ENCODE data around the gene PDE3B. TPM values are rescaled to one million over a fixed set of nuclear protein-coding genes. Genes with fewer than 3 reads are reported as not detected.
"Not testable (repeated sequence)": the region's sequence is repeated elsewhere in the genome, so short reads cannot be mapped to it uniquely, and the experiment has no call there.

The PDE3B gene
- total RNA-seq, 1 donor from 2014 or later, result 20.4 TPM

DNA sequence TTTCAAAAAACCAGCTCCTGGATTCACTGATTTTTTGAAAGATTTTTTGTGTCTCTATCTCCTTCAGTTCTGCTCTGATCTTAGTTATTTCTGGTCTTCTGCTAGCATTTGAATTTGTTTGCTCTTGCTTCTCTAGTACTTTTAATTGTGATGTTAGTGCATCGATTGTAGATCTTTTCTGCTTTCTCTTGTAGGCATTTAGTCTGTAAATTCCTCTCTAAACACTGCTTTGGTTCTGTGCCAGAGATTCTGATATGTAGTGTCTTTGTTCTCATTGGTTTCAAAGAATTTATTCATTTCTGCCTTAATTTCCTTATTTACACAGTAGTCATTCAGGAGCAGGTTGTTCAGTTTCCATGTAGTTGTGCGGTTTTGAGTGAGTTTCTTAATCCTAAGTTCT lies 96.9 kb downstream of the PDE3B start:
- FAIRE-seq; DNase-seq (ENCODE audit: low spot score in 2 of 2): not testable (repeated sequence)

DNA sequence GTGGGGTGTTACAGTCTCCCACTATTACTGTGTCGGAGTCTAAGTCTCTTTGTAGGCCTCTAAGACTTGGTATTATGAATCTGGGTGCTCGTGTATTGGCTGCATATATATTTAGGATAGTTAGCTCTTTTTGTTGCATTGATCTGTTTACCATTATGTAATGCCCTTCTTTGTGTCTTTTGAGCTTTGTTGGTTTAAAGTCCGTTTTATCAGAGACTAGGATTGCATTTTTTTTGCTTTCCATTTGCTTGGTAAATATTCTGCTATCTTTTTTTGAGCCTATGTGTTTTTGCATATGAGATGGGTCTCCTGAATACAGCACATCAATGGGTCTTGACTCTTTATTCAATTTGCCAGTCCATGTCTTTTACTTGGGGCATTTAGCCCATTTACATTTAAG lies 97.6 kb downstream of the PDE3B start:
- FAIRE-seq, result no peak
- no peak for DNase-seq (ENCODE audit: low spot score in 2 of 2)

DNA sequence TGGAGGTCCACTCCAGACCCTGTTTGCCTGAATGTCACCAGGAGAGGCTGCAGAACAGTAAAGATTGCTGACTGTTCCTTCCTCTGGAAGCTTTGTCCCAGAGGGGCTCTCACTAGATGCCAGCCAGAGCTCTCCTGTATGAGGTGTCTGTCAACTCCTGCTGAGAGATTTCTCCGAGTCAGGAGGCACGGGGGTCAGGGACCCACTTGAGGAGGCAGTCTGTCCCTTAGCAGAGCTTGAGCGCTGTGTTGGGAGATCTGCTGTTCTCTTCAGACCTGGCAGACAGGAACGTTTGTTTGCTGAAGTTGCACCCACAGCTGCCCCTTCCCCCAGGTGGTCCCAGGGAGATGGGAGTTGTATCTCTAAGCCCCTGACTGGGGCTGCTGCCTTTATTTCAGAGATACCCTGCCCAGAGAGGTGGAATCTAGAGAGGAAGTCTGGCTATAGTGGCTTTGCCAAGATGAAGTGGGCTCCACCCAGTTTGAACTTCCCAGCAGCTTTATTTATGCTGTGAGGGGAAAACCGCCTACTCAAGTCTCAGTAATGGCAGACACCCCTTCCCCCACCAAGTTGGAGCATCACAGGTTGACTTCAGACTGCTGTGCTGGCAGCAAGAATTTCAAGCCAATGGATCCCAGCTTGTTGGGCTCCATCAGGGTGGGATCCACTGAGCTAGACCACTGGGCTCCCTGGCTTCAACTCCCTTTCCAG lies 99.4 kb downstream of the PDE3B start:
- DNase-seq (ENCODE audit: low spot score in 2 of 2) (no peak), FAIRE-seq (no peak)

DNA sequence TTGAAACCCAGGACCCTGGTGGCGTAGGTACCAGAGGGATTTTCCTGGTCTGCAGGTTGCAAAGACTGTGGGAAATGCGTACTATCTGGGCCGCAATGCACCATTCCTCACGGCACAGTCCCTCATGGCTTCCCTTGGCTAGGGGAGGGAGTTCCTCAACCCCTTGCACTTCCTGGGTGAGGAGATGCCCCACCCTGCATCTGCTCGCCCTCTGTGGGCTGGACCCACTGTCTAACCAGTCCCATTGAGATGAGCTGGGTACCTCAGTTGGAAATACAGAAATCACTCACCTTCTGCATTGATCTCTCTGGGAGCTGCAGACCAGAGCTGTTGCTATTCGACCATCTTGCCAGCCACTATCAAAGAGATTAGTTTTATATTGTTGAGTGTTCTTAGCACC lies 100.1 kb downstream of the PDE3B start:
- DNase-seq (ENCODE audit: low spot score in 2 of 2); FAIRE-seq: not testable (repeated sequence)

DNA sequence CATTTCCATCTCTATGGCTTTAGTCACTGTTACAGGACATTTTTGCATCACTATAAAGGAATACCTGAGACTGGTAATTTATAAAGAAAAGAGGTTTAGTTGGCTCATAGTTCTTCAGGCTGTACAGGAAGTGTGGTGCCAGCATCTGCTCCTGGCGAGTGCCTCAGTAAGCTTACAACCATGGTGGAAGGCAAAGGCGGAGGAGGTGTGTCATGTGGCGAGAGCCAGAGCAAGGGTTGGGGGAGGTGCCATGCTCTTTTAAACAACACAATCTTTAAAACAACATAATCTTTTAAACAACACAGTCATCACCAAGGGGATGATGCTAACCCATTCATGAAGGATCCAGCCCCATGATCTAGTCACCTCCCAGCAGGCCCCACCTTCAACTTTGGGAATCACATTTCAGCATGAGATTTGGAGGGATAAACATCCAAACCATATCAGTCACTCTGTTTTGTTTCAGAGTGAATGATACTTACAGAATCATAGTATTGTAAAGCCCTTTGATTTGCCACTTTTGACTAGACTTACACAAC lies 103.3 kb downstream of the PDE3B start:
- FAIRE-seq (no peak), DNase-seq (ENCODE audit: low spot score in 2 of 2) (no peak)

DNA sequence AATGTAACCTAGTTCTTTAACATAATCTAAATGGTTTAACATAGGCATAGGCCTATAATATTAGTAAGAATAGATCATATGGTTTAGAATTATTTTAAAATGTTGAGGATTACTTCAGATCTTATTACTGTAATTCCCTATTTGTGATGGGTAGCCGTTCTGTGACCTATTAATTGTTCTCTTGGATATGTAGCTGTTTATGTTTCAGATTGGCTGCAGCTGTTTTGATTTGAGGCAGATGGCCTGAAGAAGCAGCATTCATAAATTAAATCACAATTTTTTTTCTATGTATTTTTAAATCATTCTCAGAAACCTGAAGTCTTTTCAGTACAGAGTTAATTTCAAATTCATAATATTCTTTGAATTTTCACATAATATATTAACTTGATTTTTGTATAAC lies 104.5 kb downstream of the PDE3B start:
- FAIRE-seq (no peak), DNase-seq (ENCODE audit: low spot score in 2 of 2) (no peak)

DNA sequence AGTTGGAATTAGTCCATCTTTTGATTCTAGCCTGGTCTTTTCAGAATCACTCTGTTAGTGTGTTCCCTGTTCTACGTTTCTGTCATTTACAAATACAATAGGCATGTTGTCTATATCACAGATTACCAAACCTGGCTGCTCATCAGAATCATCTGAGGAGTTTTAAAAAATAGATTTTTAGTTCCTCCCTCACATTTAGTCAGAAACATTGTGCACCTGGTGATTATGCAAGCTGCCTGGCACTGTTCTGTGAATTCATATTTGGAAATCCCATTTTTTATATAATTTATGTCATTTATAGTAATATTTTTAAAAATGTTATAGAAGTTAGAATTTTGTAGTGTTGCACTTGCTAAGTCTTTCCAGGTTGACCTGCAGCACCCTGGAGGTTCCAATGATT lies 107.3 kb downstream of the PDE3B start:
- FAIRE-seq (no peak), DNase-seq (ENCODE audit: low spot score in 2 of 2) (no peak)

DNA sequence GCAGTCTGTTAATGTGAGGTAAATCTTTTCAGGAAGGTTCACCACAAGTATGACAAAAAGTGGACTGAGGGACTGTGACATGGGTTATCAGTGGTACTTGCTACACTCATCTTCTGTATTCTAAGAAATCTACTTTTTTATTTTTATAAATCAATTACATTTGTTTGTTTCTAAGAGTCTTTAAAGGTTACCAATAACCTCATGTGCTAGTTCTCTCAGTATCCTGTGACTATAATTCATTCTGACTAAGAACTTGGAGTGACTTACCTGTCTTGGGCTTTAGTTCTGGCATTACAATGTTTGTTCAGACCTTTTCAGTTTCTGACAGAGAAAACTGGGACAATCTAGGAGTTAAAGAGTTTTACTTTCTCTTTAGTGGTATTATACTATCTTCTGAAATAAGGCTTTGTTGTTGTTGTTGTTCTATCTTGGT lies 108.4 kb downstream of the PDE3B start:
- DNase-seq (ENCODE audit: low spot score in 2 of 2) (no peak), FAIRE-seq (no peak)

DNA sequence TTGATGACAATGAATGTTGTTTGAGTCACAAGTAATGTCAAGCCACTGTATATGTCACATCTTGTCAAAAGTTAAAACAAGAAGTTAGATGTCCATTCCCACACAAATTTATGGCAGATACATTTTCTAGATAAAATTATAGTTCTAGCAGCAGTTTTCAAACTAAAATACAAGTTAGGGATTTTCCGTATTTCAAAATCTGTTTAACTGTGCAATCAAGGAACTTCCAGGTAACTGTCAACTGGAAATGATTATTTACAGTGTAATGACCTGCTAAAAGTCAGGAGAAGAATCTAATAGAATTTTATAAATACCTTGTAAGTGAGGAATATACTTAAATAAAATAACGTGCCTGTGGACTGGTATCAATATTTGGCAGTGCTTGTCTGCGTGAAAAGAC lies 111.5 kb downstream of the PDE3B start:
- DNase-seq (ENCODE audit: low spot score in 2 of 2) (no peak), FAIRE-seq (no peak)

DNA sequence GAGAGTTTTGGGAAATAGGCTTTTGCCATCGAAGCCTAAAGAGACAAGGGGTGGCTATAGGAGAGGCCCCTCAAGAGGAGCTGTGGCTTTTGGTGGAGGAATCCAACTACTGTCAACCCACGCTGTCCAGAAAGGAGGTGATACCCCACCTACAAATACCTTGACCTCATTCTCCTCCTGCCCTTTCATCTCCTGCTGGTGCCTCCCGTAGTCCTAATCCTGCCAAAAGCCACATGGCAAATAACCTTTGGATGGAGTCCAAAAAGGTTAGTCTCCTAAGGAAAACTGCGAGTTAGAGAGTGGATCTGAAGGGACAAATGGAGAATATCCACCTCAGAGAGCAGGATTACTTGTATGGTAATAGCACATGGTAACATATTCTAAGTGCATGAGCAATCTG lies 112.7 kb downstream of the PDE3B start:
- no peak for DNase-seq (ENCODE audit: low spot score in 2 of 2)
- no peak for FAIRE-seq

DNA sequence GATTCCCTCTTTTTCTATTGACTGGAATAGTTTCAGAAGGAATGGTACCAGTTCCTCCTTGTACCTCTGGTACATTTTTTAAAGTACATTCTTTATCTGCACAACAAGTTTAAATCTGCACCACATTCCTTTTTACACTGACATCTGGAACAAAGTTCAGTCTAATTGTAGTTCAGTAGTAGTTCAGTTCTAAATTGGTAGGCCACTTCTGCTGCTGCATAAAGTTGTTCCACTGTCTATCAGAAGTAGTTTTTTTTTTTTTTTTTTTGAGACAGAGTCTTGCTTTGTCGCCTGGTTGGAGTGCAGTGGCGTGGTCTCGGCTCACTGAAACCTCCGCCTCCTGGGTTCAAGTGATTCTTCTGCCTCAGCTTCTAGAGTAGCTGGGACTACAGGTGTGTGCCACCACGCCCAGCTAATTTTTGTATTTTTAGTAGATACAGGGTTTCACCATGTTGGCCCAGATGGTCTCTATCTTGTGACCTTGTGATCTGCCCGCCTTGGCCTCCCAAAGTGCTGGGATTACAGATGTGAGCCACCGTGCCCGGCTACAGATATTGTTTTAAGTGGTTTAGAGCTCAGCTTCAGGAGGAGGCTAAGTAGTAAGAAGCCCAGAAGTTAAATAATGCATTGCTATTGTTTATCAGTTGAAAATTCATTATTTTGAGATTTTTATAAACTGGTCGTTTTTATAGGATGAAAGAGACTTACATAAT lies 115.9 kb downstream of the PDE3B start:
- not testable (repeated sequence) for DNase-seq (ENCODE audit: low spot score in 2 of 2); FAIRE-seq

DNA sequence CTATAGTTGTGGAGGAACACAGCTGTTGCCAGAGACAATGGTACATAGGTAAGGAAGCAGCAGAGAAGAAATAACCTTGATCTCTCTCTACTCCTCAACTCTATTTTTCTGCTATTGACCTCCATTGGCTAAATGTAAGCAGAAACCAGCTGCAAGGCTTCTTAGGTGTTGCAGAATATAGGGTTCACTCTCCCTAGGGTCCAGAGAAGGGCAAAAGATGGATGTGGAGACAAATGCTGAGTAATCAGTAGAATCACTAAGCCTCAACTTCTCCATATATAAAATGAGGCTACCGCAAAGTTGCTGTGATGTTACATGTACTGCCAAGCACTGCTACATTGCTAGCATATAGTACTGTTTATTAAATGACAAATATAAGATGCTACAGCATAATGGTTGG lies 120.6 kb downstream of the PDE3B start:
- FAIRE-seq (no peak), DNase-seq (ENCODE audit: low spot score in 2 of 2) (no peak)

DNA sequence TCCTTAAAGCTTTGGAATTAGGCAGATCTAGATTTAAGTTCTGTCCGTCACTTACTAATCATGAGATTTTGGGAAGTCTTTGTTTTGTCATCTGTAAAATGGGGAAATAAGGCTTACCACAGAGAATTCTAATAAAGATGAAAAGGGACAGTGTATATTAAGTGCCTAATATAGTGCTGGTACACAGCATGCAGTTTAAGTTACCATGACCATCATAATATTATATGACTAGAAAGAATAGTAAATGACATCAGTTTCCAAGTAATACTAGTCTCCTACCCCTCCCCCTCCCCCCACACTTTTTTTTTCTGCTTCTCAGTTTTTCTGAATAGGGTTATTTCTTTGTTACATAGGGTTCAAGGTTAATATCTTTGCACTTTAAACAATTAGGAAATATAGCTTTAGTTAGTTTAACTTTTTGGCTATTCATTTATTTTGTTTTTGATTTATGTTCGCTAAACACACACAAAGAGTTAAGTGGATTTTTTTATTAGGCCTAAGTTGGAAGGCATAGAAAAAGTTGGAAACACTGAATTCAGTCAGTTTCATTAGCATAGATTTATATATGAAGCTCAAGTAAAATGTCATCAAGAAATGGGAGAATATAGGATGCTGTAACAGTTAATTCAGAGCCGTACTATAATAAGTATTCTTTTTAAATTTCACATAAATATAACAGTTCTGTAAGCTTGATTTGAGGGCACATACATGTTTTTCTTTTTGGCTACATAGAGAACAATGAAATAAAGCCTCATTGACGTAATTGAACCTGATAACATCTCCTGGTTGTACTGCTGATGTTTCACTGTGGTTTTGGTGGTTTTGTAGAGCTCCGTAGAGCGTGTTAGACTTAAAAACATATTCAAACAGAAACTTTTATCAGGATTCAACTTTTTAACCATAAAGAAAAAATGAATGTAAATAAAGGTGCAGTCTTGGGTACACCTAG lies 121.2 kb downstream of the PDE3B start:
- no peak for DNase-seq (ENCODE audit: low spot score in 2 of 2)
- no peak for FAIRE-seq

DNA sequence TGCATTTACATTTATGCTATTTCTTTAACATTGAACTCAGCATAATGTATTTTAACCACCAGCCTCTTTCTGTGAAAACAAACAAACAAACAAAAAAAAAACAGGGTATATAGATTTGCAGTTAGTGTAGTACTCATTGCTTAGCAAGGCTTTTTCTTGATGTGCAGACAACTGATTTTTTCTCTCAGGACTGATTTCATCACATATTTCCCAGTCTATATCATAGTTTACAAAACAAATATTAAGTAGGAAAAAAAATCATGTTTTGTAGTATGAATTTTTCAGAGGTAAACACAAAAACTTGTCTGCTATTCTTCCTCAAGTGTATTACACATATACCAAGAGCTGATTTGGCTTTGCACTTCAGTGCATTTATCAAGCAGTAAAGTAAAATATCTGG lies 123.0 kb downstream of the PDE3B start:
- FAIRE-seq (no peak), DNase-seq (ENCODE audit: low spot score in 2 of 2) (no peak)

DNA sequence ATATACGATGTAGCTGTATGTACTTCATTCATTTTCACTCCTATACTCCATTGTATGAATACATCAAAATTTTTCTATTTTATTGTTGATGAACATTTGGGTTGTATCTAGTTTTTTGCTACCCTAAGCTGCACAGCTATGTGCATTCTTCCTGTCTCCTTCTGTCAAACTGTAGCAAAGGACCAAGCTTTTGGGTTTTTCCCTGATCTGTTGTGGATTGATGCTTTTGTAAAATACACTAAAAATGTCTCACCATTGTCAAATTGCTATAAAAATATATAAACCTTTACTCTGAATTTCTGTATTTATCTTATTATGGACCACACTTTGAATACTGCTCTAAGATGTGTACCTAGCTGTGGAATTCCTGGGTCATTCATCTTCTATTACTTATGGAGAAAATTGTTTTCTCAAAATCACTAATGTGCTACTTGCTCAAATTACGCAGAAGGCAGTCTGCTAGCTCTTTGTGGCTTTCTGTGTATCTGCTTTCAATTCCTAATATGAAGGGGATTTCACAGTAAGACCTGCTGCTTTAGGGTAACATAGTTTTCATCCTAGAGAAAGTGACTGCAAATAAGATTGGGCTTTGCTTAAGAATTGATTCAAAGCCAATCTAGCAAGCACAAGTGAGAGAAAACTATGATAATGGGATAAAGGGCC lies 125.1 kb downstream of the PDE3B start:
- FAIRE-seq, result no peak
- no peak for DNase-seq (ENCODE audit: low spot score in 2 of 2)

DNA sequence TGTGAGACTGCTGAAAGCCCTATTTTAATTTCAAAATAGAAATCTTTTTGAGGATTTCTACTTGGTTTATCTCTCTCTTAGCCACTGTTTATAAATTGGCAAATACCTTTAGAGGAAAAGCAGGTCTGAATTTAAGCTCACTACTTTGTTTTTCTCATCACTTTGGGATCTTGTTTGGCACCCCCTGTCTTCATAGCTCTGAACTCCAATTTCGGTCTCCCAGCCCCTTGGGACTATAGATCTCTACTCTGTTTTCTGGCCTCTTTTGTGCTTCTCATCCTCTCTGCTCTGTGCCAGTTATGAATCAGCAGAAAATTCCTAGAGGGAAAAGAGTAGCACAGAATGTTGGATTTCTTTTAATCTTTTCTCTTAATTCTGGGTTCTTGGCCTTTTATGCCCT lies 130.2 kb downstream of the PDE3B start:
- FAIRE-seq, result no peak
- no peak for DNase-seq (ENCODE audit: low spot score in 2 of 2)

DNA sequence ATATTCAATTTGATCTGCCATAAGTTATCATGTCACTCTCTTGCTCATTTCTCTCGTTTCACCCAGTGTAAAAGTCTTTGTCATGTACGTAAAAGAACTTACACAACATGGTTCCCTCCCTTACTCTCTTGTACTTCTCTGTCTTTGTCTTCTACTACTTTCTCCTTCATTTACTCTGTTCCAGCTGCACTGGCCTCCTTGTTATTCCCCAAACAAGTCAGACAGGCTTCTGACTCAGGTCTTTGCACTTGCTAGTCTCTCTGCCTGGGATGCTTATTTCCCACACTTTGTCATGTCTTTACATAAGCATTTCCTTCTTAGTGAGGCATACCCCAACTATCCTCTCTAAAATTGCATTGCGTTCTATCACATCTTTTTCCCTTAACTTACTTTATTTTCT lies 131.1 kb downstream of the PDE3B start:
- DNase-seq (ENCODE audit: low spot score in 2 of 2) (no peak), FAIRE-seq (no peak)

DNA sequence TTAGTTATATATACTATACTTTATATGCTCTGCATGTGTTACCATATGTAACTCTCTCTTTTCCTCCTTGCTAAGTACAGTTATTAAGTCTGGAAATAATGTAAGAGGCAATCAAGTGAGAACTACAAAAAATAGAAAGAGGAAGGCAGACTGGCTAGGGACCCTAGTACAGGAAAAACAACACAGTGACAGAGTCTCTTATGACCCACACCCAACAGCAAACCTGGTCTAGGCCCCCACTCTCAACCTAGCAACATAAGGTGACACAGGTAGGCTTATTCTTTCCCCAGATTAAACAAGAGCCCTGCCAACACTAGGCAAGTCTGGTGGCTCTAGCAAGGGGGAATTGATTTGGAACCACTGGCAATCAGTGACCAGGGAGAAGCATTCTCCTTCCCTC lies 132.3 kb downstream of the PDE3B start:
- FAIRE-seq (no peak), DNase-seq (ENCODE audit: low spot score in 2 of 2) (no peak)

DNA sequence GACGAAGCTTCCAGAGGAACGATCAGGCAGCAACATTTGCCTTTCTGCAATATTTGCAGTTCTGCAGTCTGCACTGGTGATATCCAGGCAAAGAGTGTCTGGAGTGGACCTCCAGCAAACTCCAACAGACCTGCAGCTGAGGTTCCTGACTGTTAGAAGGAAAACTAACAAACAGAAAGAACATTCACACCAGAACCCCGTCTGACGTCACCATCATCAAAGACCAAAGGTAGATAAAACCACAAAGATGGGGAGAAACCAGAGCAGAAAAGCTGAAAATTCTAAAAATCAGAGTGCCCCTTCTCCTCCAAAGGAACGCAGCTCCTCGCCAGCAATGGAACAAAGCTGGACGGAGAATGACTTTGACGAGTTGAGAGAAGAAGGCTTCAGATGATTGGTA lies 134.9 kb downstream of the PDE3B start:
- DNase-seq (ENCODE audit: low spot score in 2 of 2); FAIRE-seq: not testable (repeated sequence)

DNA sequence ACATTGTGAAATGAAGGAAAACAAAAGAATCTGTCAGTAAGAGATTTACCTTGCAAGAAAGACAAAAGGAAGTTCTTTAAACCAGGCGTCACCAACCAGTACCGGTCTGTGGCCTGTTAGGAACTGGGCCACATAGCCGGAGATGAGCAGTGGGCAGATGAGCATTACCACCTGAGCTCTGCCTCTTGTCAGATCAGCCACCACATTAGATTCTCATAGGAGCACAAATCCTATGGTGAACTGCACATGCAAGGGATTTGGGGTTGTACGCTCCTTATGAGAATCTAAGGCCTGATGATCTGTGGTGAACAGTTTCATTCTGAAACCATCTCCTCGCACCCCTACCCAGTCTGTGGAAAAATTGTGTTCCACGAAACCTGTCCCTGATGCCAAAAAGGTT lies 140.2 kb downstream of the PDE3B start:
- FAIRE-seq, result no peak
- no peak for DNase-seq (ENCODE audit: low spot score in 2 of 2)
